Kidney (tissue), 14 donors: ENCODE data around the gene BROX. TPM values are rescaled to one million over a fixed set of nuclear protein-coding genes. Genes with fewer than 3 reads are reported as not detected.

ENCODE experiments used
- DNase-seq, 5 donors: peaks; one replicate each; pipeline ENCODE4 v3.0.0-alpha.2; 2013 to 2020
- FAIRE-seq: peaks from 2 replicates; lab custom pipeline; 2012; peaks lifted over from hg19 to GRCh38; lab: Jason Lieb, UNC
- H3K27ac ChIP-seq, 2 donors: one replicate each; pipeline ENCODE4 v1.7.0; 2013; ENCODE audit warnings: low read depth in 2 of 2, low read length in 2 of 2, inconsistent platforms in 1 of 2
- H3K27me3 ChIP-seq: one replicate; pipeline ENCODE4 v1.7.1; 2013; ENCODE audit warnings: low read length, inconsistent platforms; ENCODE audit not compliant: control insufficient read depth, insufficient read depth
- H3K36me3 ChIP-seq, 3 donors: one replicate each; pipeline versions ENCODE4 v1.7.0 to v1.7.1; 2013; ENCODE audit warnings: low read length in 3 of 3, control low read depth in 1 of 3, inconsistent platforms in 1 of 3; ENCODE audit not compliant: insufficient read depth in 3 of 3, control insufficient read depth in 2 of 3
- H3K4me1 ChIP-seq, 3 donors: one replicate each; pipeline versions ENCODE4 v1.7.0 to v1.7.1; 2013; ENCODE audit warnings: low read length in 3 of 3, inconsistent platforms in 1 of 3, low read depth in 1 of 3; ENCODE audit not compliant: control insufficient read depth in 2 of 3, insufficient read depth in 2 of 3
- H3K4me3 ChIP-seq, 3 donors: one replicate each; pipeline versions ENCODE4 v1.7.0 to v1.8.1; 2013; ENCODE audit warnings: low read length in 3 of 3, control low read depth in 1 of 3, inconsistent platforms in 1 of 3
- H3K9ac ChIP-seq, 3 donors: one replicate each; pipeline versions ENCODE4 v1.7.0 to v1.7.1; 2013; ENCODE audit warnings: low read length in 3 of 3, control low read depth in 1 of 3, inconsistent platforms in 1 of 3
- H3K9me3 ChIP-seq, 3 donors: one replicate each; pipeline versions ENCODE4 v1.7.0 to v1.7.1; 2013; ENCODE audit warnings: low read length in 3 of 3, control low read depth in 1 of 3, inconsistent platforms in 1 of 3; ENCODE audit not compliant: control insufficient read depth in 2 of 3, insufficient read depth in 1 of 3
- intact Hi-C: fragments of 100-400 bp; cut with DNase I; formaldehyde crosslinking; loops from one replicate; pipeline ENCODE4 v1.11.1; 2022
- polyA plus RNA-seq: library from polyadenylated mRNA; stranded (reverse); fragments of 350-450 nt; fragmentation: Illumina TruSeq; extraction: RNeasy Lipid Tissue Mini Kit (QIAGEN cat#74804); gene quantifications from one replicate; pipeline ENCODE4 v1.2.3, GENCODE V29; 2014; ENCODE audit warnings: low read depth, low replicate concordance; ENCODE audit not compliant: insufficient read depth
- total RNA-seq: library from RNA; stranded (reverse); fragmentation: NEBNext Ultra II Directional; extraction: Animal tissue kit (Norgen Biotek cat#: 25700); gene quantifications from one replicate; pipeline ENCODE4 v1.2.1, GENCODE V29; 2021
- TF ChIP-seq, protein P1 (sequence below): IDR thresholded peaks from 3 replicates; pipeline ENCODE4 v1.5.1; 2012; ENCODE audit warnings: mild to moderate bottlenecking, moderate library complexity, borderline replicate concordance; ENCODE audit not compliant: insufficient read depth; ENCODE audit errors: extremely low read depth
- donor health status: control.
- donor health status: control.
- donor health status: control.
- donor health status: control.
- donor health status: control.
- donor health status: DM: yes; HTN: yes; CAD: no.
- donor health status: Normal renal cell carcinoma (clear cell type).

Gene BROX
- total and polyA plus RNA-seq, 2 donors from 2014 or later: 18.0 to 52.1 TPM

DNA sequence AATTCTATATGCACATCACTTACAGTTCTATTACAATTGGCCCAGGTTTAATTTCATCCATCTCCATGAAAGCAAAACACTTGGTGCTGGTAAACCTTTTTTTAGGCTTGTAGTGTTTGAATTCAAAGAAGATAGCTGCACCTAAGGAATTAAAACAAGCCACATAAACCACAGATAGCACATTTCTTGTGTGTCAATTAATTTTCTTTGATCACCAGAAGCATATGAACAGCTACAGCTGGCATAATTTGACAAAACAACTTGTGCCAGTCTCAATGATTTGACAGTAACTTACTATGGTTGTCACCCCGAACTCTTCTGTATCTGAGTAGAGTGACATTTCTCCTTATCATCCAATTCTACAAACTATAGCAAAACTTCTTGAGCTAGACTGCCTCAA, 42.3 kb upstream of the BROX start:
- FAIRE-seq (no peak), DNase-seq (no peak)
- Histone ChIP-seq H3K36me3 (peaks cover 2 to 23% (median 14%) of the 10 kb centered on the region in 3 donors), H3K27ac (no peak overlapping the region), H3K27me3 (no peaks in the 10 kb centered on the region), H3K9me3 (no peaks in the 10 kb centered on the region), H3K9ac (no peak overlapping the region), H3K4me1 (no peaks in the 10 kb centered on the region), H3K4me3 (no peak overlapping the region)
- intact Hi-C loops: no loop called here
- TF ChIP-seq, protein P1, sequence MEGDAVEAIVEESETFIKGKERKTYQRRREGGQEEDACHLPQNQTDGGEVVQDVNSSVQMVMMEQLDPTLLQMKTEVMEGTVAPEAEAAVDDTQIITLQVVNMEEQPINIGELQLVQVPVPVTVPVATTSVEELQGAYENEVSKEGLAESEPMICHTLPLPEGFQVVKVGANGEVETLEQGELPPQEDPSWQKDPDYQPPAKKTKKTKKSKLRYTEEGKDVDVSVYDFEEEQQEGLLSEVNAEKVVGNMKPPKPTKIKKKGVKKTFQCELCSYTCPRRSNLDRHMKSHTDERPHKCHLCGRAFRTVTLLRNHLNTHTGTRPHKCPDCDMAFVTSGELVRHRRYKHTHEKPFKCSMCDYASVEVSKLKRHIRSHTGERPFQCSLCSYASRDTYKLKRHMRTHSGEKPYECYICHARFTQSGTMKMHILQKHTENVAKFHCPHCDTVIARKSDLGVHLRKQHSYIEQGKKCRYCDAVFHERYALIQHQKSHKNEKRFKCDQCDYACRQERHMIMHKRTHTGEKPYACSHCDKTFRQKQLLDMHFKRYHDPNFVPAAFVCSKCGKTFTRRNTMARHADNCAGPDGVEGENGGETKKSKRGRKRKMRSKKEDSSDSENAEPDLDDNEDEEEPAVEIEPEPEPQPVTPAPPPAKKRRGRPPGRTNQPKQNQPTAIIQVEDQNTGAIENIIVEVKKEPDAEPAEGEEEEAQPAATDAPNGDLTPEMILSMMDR: no peak

DNA sequence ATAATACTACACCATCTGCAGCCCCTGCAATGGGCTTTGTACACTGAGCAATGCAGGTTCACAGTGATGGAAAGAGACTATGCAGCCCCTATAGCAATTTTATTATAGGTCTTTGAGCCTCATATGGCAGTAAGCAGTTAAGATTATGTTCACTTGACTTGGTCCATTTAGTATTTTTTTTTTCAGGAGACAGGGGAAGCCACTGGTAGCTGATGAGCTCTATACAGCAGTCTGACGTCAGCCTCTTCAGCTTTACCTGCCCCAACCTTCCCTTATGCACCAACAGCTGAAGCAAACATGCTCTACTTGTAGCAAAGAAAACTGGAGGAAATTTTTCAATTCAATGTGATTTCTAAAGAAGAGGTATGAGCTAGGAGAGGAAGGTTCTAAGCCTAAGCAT, 32.3 kb upstream of the BROX start:
- DNase-seq: no peak
- H3K4me3 ChIP-seq: no peak overlapping the region
- H3K27me3 ChIP-seq: no peaks in the 10 kb centered on the region
- H3K4me1 ChIP-seq: no peaks in the 10 kb centered on the region
- FAIRE-seq: no peak
- H3K27ac ChIP-seq: no peak overlapping the region
- intact Hi-C loops: no loop called here
- H3K9me3 ChIP-seq: no peaks in the 10 kb centered on the region
- no peak overlapping the region for H3K9ac ChIP-seq
- TF ChIP-seq, protein P1: no peak
- peaks cover 0 to 10% (median 4%) of the 10 kb centered on the region in 3 donors for H3K36me3 ChIP-seq

DNA sequence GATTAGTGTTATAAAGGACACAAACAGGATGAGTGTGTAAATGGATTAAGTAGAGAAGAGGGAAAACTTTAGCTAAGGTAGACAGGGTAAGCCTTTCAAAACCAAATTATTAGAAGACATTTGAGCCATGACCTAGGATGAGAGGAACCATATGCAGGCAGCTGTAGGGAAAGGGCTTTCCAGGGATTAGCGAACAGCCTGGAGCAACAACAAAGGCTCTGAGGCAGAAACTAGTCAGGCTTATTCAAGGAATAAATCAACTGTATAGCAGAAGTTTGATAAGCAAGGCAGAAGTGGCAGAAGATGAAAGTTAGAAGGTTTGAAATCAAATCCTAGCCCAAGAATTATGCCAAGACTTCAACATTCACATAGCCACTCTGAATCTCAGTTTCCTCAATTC, 21.3 kb upstream of the BROX start:
- H3K9ac ChIP-seq: no peak overlapping the region
- H3K27ac ChIP-seq: no peak overlapping the region
- H3K27me3 ChIP-seq: no peaks in the 10 kb centered on the region
- no peaks in the 10 kb centered on the region for H3K9me3 ChIP-seq
- TF ChIP-seq, protein P1: no peak
- H3K36me3 ChIP-seq: peaks cover 5 to 12% (median 5%) of the 10 kb centered on the region in 3 donors
- no peak overlapping the region for H3K4me3 ChIP-seq
- intact Hi-C loops: no loop called here
- no peaks in the 10 kb centered on the region for H3K4me1 ChIP-seq
- FAIRE-seq (no peak), DNase-seq (no peak)

DNA sequence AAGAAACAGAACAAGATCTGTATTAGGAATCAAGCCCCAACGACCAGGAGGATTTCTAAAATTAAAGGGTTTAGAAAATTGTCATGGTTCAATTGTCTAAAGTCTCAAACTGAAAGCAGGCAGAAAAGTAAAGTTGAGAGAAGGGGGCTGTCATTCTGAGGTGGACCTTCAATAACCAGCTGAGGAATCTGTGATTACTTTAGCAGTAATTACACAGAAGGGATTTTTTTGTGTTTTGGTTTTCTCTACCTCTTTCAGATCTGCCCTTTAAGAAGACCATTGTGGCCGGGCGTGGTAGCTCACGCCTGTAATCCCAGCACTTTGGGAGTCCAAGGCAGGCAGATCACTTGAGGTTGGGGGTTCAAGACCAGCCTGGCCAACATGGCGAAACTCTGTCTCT, 17.4 kb upstream of the BROX start:
- no peak overlapping the region for H3K4me3 ChIP-seq
- no peaks in the 10 kb centered on the region for H3K27me3 ChIP-seq
- no peak overlapping the region for H3K27ac ChIP-seq
- DNase-seq (no peak), FAIRE-seq (no peak)
- H3K4me1 ChIP-seq: no peaks in the 10 kb centered on the region
- TF ChIP-seq, protein P1: no peak
- H3K9ac ChIP-seq: no peak overlapping the region
- intact Hi-C loops: no loop called here
- H3K9me3 ChIP-seq: no peaks in the 10 kb centered on the region
- peaks cover 0 to 4% (median 0%) of the 10 kb centered on the region in 3 donors for H3K36me3 ChIP-seq
